ENCODE measurements around the gene PKD1. TPM values are rescaled to one million over a fixed set of nuclear protein-coding genes. Genes with fewer than 3 reads are reported as not detected.

Gene PKD1
- polyA plus RNA-seq, 1 donor from 2014 or later: 176 TPM

- no peaks in the 10 kb centered on the region for H3K27me3 ChIP-seq (ENCODE audit: insufficient read depth, low read depth, low read length)
- no peaks in the 10 kb centered on the region for H3K9me3 ChIP-seq (ENCODE audit: low read length)
- no peaks in the 10 kb centered on the region for H4K20me1 ChIP-seq (ENCODE audit: insufficient read depth)
- no peak overlapping the region for H3K4me2 ChIP-seq (ENCODE audit: low read length)
- H3K4me3 ChIP-seq (ENCODE audit: low read length): no peak overlapping the region
- H3F3A ChIP-seq (ENCODE audit: insufficient read depth, low read length, poor library complexity, severe bottlenecking): no peaks in the 10 kb centered on the region
- peaks cover 11% of the 10 kb centered on the region for H3K79me2 ChIP-seq (replicated peaks; ENCODE audit: insufficient read depth, low read length)
- no peak overlapping the region for H3K9ac ChIP-seq (ENCODE audit: low read length)
- TF ChIP-seq, protein P1, sequence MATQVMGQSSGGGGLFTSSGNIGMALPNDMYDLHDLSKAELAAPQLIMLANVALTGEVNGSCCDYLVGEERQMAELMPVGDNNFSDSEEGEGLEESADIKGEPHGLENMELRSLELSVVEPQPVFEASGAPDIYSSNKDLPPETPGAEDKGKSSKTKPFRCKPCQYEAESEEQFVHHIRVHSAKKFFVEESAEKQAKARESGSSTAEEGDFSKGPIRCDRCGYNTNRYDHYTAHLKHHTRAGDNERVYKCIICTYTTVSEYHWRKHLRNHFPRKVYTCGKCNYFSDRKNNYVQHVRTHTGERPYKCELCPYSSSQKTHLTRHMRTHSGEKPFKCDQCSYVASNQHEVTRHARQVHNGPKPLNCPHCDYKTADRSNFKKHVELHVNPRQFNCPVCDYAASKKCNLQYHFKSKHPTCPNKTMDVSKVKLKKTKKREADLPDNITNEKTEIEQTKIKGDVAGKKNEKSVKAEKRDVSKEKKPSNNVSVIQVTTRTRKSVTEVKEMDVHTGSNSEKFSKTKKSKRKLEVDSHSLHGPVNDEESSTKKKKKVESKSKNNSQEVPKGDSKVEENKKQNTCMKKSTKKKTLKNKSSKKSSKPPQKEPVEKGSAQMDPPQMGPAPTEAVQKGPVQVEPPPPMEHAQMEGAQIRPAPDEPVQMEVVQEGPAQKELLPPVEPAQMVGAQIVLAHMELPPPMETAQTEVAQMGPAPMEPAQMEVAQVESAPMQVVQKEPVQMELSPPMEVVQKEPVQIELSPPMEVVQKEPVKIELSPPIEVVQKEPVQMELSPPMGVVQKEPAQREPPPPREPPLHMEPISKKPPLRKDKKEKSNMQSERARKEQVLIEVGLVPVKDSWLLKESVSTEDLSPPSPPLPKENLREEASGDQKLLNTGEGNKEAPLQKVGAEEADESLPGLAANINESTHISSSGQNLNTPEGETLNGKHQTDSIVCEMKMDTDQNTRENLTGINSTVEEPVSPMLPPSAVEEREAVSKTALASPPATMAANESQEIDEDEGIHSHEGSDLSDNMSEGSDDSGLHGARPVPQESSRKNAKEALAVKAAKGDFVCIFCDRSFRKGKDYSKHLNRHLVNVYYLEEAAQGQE (IDR thresholded peaks at IDR 0.05; ENCODE audit: borderline replicate concordance): no peak
- TF ChIP-seq MXI1 (conservative IDR thresholded peaks at IDR 0.05; ENCODE audit: poor library complexity, severe bottlenecking): no peak
- TF ChIP-seq EZH2 (IDR thresholded peaks at IDR 0.05; ENCODE audit: borderline replicate concordance, insufficient read depth, low read length, poor library complexity, severe bottlenecking): no peak
- TF ChIP-seq EP300 (conservative IDR thresholded peaks at IDR 0.05; ENCODE audit: poor library complexity, severe bottlenecking): no peak
- TF ChIP-seq TAF1 (IDR thresholded peaks at IDR 0.05; ENCODE audit: low read depth): no peak
- no peak for TF ChIP-seq CTCF (IDR thresholded peaks at IDR 0.05; ENCODE audit: poor library complexity, severe bottlenecking)
- TF ChIP-seq POLR2AphosphoS5 (IDR thresholded peaks at IDR 0.05): no peak
- TF ChIP-seq SMC3 (conservative IDR thresholded peaks at IDR 0.05; ENCODE audit: poor library complexity): no peak
- no peak for TF ChIP-seq RAD21 (conservative IDR thresholded peaks at IDR 0.05)
- H2AFZ ChIP-seq (ENCODE audit: low read depth, low read length): no peak overlapping the region
- H3K9me2 ChIP-seq (ENCODE audit: insufficient read depth, low read length): no peaks in the 10 kb centered on the region
- H3K36me3 ChIP-seq (ENCODE audit: insufficient read depth, low read length): no peaks in the 10 kb centered on the region
- H3K27ac ChIP-seq (ENCODE audit: low read length): no peak overlapping the region
These were observed 27.6 kb upstream of the PKD1 start for GRCh38 chr16:2163211-2163881.

DNA sequence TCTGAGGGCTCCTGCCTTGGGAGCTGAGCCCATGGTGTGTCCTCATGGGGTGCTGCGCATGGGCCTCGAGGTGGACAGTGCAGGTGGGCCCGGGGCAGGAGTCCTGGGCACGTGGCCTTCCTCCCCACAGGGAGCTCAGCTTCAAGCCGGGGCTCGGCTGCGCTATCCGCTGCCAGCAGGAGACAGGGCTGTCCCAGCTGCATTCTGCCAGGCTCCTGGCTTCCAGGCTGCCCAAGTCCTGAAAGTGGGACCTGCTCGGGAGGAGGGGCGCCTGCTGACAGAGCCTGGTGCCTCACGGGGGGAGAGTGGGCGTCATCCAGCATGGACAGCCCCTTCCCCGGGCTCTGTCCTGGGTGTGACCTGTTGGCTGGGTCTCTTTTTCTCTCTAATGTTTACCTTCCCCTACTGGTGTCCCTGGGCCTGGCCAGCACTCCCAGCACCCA is 27.0 kb upstream of the PKD1 start:
- Histone ChIP-seq H3K9me3 (ENCODE audit: low read length) (no peaks in the 10 kb centered on the region), H3F3A (ENCODE audit: insufficient read depth, low read length, poor library complexity, severe bottlenecking) (no peaks in the 10 kb centered on the region), H3K36me3 (ENCODE audit: insufficient read depth, low read length) (no peaks in the 10 kb centered on the region), H2AFZ (ENCODE audit: low read depth, low read length) (no peak overlapping the region), H3K9me2 (ENCODE audit: insufficient read depth, low read length) (no peaks in the 10 kb centered on the region), H3K27me3 (ENCODE audit: insufficient read depth, low read depth, low read length) (no peaks in the 10 kb centered on the region), H3K79me2 (replicated peaks; ENCODE audit: insufficient read depth, low read length) (peaks cover 17% of the 10 kb centered on the region), H3K4me3 (ENCODE audit: low read length) (no peak overlapping the region), H4K20me1 (ENCODE audit: insufficient read depth) (no peaks in the 10 kb centered on the region), H3K4me2 (ENCODE audit: low read length) (no peak overlapping the region), H3K27ac (ENCODE audit: low read length) (no peak overlapping the region), H3K9ac (ENCODE audit: low read length) (no peak overlapping the region)
- TF ChIP-seq, protein P1 (IDR thresholded peaks at IDR 0.05; ENCODE audit: borderline replicate concordance): no peak
- no peak for TF ChIP-seq SMC3 (conservative IDR thresholded peaks at IDR 0.05; ENCODE audit: poor library complexity)
- no peak for TF ChIP-seq RAD21 (conservative IDR thresholded peaks at IDR 0.05)
- TF ChIP-seq EZH2 (IDR thresholded peaks at IDR 0.05; ENCODE audit: borderline replicate concordance, insufficient read depth, low read length, poor library complexity, severe bottlenecking): no peak
- no peak for TF ChIP-seq EP300 (conservative IDR thresholded peaks at IDR 0.05; ENCODE audit: poor library complexity, severe bottlenecking)
- TF ChIP-seq POLR2AphosphoS5 (IDR thresholded peaks at IDR 0.05): no peak
- no peak for TF ChIP-seq TAF1 (IDR thresholded peaks at IDR 0.05; ENCODE audit: low read depth)
- no peak for TF ChIP-seq CTCF (IDR thresholded peaks at IDR 0.05; ENCODE audit: poor library complexity, severe bottlenecking)
- no peak for TF ChIP-seq MXI1 (conservative IDR thresholded peaks at IDR 0.05; ENCODE audit: poor library complexity, severe bottlenecking)

Measured in neural cell (in vitro differentiated cells).